Islet precursor cell (in vitro differentiated cells): ENCODE measurements around the gene SEC16A.

Experiments used
- DNase-seq: peaks from one replicate; pipeline ENCODE4 v3.0.0-alpha.2; 2018

SEC16A gene

DNA sequence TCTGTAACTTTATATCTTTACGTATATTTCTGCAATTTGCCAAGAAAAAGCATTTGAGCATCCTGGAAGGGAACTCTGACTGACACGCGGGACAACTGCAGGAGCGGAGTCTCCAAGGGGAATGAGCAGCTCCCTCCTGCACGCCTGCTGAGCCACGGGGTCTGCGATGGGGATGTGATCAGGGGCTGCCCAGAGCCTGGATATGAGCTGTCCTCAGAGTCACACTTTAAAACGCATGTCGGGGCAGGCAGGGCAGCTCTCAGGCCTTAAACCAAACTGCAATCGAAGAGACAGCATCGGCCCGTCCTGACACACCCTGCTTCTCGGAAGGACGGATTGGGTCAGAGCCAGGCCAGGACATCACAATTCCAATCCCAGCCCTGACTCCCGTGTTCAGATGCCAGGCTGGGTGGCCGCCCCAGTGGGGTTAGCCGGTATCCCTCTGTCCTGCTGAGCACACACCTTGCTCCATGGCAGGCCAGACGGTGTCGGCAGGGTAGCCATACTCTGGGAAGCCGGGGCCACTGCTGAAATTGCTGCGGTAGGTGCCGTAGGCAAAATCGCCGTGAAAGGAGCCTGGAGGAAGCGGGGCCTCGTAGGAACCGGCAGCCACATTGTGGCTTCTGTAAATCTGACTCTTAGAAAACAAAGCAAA is 17.2 kb downstream of the SEC16A start:
- DNase-seq = no peak

DNA sequence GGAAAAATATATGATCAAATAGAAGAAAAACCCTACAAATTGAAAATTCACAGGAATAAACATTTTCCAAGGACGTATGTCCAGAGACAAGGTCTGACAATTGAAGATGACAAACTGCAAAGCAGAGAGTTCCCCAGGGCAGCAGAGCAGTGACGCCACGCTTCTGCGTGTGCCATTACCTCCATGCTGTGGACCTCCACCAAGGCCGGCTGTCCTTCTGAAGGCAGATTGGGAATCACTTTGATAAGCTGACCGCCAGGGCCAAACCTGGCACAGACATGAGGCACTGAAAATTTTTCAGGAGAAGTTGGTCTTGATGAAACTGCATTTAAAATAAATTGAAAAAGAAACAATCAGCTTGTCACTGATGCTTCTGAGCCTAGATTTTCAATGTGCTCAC is 18.6 kb downstream of the SEC16A start:
- DNase-seq = no peak

DNA sequence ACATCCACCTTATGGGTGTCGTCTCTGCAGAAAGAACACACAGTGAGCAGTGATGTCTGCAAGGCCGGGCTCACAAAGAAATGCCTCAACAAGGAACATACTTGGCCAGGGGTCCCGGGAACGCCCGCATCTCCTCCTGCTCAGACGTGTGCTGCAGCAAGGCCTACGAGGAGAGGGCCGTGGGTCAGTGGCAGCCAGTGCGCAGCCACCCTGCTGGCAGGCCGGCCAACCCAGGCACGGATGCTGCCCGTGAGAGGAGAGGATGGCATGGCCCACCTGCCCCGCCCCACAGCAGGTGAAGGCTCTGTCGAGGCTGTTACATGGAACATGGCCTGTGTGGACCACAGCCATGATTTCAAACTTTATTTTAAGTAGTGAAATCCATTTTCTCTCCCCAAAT is 19.3 kb downstream of the SEC16A start:
- no peak for DNase-seq

DNA sequence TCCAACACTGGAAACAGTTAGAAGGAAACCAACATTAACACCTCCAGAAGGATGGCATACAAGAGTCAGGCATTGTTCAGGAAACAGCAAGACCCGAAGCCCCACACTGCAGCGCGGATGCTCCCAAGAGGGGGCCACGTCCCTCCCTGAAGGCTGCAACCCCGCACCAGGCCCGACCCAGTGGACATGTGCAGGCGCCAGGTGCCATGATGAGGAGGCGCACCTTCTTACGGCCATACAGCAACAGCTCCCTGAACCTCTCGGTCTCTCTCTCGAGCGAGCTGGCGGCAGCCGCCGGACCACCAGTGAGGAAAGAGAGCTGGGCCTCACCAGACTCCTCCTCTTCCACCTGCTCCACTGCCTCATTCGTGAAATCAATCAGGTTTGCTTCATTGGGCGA is 20.2 kb downstream of the SEC16A start:
- DNase-seq = no peak

DNA sequence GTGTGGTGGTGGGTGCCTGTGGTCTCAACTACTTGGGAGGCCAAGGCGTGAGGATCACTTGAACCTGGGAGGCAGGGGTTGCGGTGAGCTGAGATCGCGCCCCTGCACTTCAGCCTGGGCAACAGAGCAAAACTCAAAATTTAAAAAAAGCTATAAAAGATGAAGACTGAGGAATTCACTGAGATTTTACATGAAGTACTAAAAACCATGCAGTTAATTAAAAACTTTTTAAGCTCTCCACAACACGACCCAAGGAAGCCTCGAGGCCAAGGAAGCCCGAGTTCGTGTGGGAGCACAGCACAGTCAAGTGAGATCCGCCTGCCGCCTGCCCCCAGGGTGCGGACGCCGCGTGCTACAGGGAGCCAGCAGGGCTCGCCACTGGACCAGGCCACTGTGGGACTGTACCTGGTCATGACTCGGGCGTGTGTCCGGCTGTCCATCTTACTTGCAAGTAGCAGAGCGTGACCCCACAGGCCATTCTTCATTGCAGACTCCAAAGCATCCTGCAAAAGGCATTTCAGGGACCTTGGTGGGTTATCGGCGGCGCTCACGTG is 22.0 kb downstream of the SEC16A start:
- no peak for DNase-seq

DNA sequence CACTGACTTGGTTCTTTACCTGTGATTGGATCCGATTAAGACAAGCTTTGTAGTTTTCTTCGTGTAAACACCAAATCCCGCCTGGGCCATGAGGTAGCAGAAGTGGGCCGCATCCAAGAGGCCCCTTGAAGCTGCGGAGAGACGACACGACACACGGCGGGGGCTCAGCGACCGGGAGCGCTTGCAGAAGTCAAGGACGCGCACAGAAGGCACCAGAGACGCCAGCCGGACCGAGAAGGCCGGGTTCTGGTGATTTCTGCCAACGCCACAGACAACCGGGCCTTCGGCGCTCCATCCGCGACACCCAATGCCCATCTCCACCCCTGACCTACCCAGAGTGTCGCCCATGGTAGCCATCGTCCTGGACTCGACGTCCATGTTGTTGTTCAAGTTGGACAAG is 23.4 kb downstream of the SEC16A start:
- DNase-seq = no peak

DNA sequence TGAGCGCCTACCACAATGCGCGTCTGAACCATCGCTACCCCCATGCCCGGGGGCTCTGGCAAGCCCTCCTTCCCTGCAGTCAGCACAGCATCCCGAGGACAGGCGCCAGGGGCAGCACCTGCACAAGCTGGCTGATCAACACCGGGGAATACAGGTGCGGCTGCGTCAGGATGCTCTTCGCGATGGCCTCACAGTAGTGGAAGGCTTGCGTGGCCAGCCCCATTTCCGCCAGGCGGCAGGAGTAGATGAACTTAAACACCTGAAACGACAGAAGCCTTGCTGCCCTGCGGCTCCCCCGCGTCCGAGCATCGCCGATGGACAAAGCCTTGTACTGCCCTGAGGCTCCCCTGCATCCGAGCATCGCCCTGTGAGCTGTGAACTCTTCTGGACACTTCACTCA is 25.5 kb downstream of the SEC16A start:
- no peak for DNase-seq

DNA sequence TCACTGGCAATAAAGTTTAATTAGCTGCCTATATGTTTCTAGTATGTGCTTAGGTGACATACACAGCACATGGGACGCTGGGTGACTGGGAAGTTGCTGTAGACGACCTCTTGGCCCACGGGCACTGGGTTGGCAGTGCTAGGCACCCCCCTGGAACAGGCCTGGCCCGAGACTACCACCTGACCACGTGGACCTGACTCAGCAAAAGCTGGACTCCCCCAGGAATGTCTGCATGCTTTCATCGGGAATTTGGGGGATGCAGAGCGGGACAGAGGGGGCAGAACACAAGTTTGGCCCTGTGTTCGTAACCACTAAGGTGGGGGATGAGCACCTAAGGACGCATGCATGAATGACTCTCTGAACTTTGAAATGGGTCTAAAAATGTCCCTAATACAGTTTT is 26.6 kb downstream of the SEC16A start:
- no peak for DNase-seq

DNA sequence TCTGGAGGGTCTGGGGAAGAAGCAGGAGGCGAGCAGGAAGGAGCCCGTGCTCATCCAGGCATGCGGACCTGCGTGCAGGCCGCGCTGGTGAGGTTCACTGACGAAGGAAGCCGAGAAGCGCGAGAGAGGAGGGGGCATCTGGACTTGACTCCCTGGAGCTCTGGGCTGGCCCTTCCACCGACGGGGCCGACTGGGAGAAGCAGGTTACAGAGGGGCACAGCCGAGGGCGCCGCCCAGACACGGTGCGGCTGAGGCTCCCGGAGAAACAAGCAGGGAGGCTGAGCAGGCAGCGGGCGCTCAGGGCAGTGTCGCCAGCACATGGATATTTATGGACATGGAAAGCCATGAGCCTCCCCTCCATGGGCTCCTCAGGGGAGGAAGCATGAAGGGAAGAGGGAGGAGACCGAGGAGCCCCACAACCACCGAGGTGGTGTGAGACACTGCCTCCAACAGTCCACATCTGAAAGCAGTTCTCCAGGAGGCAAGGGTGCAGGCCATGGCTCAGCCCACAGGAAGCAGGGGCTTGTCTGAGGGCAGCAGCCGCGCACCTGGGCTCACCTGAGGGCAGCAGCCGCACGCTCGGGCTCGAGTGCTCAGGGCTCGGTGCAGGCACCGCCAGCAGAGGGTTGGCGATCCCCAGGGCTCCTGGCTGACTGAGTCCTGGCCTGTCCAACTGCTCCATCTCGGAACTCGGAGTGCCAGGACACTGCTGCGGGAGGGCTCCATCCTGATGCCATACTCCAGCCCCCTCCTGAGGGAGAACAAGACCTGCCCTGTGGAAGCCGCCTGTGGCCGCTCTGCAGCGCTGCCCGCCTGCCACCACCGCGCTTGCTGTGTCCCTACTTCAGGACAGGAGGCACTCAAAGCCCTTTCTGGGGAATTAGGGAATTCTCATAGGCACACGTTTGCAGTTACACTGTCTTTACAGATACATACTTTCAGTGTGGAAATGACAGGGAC is 27.5 kb downstream of the SEC16A start:
- no peak for DNase-seq

DNA sequence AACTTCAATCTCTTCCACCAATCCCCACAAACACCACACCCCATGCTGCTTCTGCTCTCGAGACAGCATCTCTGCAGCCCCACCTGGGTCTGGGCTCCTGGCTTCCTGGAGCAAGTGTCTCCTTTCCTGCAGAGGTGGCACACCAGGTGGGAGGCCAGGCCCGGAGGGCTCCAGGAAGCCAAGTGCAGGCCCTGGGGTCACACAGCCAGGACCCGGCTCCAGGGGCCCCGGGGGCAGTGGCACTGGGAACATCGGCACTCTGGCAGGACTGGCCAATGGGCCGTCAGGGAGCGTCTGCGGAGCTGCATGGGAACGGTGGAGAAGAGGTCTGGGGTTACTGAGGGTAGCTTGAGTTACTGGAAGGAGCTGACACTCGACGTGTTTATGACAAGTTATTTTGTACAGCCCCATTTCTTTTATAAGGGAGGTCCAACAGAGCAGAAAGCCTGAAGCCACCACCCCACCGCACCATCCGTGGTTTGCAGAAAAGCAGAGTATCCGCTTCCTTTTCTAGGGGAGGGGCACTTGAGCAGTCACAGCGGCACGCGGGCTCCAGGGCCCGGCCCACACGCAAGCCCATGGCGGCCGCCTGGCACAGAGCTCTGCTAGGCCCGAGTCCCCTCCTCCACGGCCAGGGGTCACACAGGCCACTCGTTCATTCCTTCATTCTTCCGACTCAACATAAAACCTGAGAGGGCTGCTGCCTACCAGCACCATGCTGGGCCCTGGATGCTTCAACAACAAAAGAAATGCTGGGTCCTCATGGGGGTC is 28.6 kb downstream of the SEC16A start:
- no peak for DNase-seq

DNA sequence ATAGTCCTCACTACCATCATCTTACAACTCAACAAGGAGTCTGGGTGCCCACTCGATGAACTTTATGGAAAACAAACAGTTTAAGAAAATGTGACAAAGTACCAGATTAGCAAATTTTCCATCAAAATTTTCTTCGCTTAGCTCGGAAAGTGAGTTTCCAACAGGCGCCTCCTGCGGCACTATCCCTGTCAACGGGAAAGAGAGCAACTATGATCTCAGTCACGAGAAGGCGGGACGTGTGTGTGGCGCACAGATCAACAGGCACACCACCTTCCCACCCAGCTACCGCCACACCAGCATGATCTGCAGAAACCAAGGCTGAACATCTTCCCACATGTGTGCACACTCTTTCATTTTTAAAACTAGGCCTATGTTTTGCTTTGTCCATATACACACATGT is 29.5 kb downstream of the SEC16A start:
- no peak for DNase-seq

DNA sequence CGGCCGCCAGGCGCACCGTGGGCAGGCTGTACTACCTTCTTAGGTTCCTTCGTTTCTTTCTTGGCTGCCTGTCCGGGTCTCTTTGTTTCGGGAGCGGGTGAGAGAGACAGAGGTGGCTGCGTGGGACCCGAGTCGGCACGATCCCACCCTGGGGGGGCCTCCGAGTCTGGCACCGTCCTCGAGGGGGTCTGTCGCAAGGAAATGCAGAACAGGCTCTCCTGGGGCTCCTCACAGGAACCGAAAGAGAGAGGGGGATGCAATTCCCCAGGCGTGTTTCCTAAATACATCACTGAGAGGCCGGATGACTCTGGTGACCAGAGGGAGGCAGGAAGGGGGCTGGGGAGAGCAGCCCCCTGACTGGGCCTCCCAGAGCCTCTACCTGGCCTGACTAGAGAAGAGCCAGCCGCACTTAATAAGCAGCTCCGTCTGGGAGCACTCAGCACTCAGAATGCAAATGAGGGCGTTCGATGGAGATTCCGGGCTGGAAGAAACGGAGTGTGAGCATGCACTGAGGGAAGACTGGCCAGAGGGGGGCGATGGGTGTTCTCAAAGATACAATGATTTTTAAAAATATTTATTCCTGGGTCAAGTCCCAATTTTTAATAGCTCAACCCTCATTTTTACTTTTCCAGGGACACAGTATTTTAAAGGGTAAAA is 31.5 kb downstream of the SEC16A start:
- no peak for DNase-seq

DNA sequence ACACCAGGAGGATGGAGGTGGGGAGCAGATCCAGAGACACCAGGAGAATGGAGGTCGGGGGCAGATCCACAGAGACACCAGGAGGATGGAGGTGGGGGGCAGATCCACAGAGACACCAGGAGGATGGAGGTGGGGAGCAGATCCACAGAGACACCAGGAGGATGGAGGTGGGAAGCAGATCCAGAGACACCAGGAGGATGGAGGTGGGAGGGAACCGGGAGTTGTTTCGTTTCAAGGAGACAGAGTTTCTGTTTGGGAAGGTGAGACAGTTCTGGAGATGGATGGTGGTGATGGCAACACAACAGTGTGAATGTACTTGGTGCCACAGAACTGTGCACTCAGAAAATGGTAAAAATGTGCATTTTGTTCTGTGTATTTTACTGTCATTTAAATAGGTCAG is 34.2 kb downstream of the SEC16A start:
- DNase-seq = no peak

DNA sequence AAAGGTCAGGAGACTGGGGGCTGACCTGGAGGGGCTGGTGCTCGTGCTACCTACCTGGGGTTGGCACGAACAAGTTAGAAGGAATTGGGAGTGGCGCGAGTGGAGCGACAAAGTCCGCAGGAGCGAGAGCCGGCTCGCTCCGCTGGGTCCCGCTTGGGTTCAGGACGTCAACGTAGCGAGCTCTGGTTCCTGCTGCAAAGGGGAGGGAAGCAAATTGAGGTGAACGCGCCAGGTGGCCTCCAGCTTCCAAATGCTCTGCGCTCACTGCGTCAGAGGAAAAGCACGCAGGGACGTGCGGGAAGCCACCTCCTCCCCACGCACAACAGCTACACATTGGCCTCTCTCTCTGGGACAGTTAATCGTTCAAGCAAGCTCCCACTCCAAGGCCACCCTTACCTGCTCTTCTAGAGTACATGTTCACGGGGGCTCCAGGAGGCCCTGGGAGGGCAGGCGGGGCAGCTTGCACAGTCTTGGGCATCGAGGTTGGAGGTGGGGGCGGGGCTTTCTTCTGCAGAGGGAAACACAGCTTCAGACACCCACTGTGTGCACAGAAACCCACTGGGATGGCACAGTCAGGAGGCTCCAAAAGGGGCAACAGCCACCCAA is 35.6 kb downstream of the SEC16A start:
- DNase-seq = no peak

DNA sequence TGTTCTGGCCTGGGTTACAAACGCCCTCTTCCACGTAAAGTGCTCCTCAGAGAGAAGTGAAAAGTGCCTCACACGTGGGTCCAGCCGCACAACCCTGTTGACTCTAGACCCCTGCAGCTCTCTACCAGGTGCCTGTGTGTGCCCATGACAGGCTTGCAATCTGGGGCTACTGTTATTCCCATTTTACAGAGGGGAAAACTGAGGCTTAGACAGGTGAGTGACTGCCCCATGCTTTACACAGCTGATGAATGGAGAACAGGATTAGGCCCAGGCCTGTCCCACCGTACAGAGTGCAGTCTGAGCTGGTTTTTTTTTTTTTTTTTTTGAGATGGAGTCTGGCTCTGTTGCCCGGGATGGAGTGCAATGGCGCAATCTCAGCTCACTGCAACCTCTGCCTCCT is 37.0 kb downstream of the SEC16A start:
- DNase-seq = no peak

DNA sequence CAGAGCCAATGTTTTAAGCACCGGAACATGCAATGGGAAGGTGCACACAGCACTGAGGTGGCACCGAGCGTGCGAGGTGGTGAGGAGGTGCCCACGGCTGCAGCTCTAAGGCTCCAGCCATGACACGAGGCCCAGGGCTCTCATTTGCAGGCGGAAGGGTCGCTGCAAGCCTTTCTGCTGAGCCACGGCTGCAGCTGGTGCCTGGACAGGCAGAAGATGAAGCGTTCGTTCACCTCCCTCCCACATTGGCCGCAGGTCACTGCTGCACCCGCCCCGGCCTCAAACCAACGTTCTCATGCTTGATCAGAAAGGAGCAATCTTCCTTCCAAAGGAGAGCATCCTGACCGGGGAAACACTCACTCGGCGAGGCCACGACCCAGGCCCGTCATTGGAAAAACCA is 38.7 kb downstream of the SEC16A start:
- no peak for DNase-seq

DNA sequence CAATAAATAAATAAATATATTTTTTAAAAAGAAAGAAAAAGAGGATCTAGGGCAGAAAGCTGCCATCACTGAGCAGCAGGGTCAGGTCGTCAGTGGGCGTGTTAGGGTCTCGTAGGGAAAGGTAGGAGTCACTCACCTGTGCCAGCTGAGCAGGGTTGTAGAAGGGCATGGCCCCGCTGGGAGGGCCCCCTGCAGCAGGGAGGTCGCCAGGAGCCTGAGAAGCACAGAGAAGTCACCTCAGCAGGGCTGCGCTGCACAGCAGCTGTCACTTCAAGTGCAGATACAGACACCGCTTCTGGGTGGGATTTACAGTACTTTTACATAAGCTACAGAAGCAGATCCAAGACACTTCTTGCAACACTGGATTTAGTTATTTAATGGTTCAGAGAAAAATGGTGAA is 39.2 kb downstream of the SEC16A start:
- no peak for DNase-seq

DNA sequence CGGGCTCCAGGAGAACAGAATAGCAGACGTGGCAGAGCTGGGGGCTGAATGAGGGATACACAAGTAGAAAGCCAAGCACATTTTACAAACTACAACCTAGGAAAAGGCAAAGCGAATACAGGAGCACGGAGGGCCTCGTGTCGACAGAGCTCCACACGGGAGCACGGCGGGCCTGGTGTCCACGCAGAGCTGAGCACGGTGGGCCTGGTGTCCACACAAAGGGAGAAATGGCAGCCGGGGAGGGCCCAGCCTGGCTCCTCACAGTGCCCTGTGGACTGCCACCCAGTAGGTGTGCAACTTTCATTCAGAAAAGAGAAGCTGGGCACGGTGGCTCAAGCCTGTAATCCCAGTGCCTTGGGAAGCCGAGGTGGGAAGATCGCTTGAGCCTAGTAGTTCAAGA is 39.8 kb downstream of the SEC16A start:
- no peak for DNase-seq

DNA sequence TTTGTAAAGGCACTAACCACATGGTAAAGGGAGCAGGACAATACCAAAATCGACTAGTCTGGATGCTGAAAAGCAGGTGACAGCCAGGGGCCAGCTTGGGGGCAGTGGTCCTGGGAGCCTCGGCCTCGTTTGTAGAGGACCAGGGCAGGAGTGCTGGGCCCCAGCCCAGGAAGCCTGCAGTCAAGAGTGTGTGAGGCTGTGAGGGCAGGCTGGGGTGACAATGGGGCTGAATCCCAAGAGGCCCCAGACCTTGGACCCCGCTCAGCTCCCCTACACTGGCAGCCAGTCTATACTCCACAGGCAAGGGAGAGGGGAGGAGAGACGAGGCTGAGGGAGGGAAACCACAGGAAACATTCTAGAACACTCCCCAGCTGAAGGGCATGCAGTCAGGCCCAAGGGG is 40.6 kb downstream of the SEC16A start:
- no peak for DNase-seq

DNA sequence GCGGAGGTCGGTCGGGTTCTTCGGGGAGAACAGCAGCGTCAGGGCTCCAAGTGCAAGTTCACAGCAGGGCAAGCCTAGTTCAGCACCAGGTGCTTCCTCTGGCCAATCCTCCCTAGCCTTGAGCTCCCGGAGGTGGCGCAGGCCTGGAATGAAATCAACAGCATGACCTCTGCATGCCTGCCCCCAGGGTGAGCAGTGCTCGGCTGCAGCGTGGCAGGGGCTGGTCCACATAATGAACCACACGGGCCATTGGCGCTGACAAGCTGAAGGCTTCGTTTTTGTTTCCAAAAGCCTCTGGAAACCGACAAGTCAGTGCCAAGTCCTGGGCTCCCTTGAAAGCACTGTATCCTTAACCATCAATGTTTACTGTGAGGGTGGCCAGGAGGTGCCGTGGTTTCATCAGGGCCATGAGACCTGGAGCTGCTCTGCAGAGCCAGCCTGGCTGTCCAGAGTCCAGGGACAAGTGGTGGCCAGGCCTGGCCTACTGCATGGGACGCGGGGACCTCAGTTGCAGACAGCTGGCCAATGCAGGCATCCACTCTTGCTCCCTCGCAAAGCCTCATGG is 41.1 kb downstream of the SEC16A start:
- DNase-seq = no peak

DNA sequence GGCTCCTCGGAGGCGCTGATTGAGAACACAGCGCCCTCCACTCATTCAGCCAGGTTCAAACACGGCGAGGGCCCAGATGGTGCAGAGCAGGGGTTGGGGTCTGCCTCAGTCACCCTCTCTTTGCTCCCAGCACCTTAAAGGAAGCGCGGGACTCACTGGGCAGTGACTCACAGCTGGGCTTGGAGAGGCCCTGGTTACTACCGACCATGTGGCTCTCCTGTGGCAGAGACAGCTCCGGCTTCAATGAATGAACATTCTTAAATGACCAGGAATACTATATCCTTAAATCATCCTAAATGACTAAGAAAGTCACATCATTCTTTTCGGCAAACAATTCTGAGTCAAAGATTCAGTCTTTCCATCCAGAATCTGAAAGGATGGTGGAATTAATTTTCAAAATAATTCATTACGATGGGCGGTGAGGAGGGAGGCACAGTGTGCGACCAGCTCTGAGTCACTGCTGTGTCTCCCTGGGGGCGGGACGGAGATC is 41.6 kb downstream of the SEC16A start:
- DNase-seq = no peak
